ENCODE data around the gene MRTFB. TPM values are rescaled to one million over a fixed set of nuclear protein-coding genes. Genes with fewer than 3 reads are reported as not detected.

The MRTFB gene
- total RNA-seq, 1 donor from 2014 or later, result 89.4 TPM

GRCh38 chr16:14283786-14284185 lies 212.7 kb downstream of the MRTFB start:
- intact Hi-C loops (cut with DNase I), result loop anchor here (5.0 kb wide), 1 partner anchor 36 kb away; no protein-coding TSS in a partner anchor
- Histone ChIP-seq H3K4me3 (no peak overlapping the region), H3K36me3 (no peaks in the 10 kb centered on the region), H3K27me3 (no peaks in the 10 kb centered on the region), H3K27ac (no peak overlapping the region), H3K4me1 (peaks cover 3 to 6% of the 10 kb centered on the region in 2 donors), H3K9me3 (no peaks in the 10 kb centered on the region)
- no peak for DNase-seq (ENCODE audit: low spot score in 2 of 2)
- TF ChIP-seq CTCF (IDR thresholded peaks at IDR 0.05), result no peak

- peak overlapping the region in 1 of 2 donors; percentile 65 for H3K27ac ChIP-seq
- no peak for DNase-seq (ENCODE audit: low spot score in 2 of 2)
- no peak for TF ChIP-seq CTCF (IDR thresholded peaks at IDR 0.05)
These were observed 213.3 kb downstream of the MRTFB start for GRCh38 chr16:14284371-14284770.

GRCh38 chr16:14284930-14285512 lies 213.9 kb downstream of the MRTFB start:
- intact Hi-C loops (cut with DNase I), result loop anchor here (1.0 to 5.0 kb wide), 4 partner anchors 17 to 363 kb away; partner anchors contain the start of genes BFAR, ERCC4 and PARN

More at GRCh38 chr16:14284371-14284770, 213.3 kb downstream of the MRTFB start:
- intact Hi-C loops (cut with DNase I), result loop anchor here (5.0 kb wide), 1 partner anchor 37 kb away; no protein-coding TSS in a partner anchor
- H3K27me3 ChIP-seq, result no peaks in the 10 kb centered on the region
- H3K4me3 ChIP-seq, result peak overlapping the region in 1 of 2 donors; percentile 88
- peaks cover 3 to 6% of the 10 kb centered on the region in 2 donors for H3K4me1 ChIP-seq
- peaks cover 2 to 4% of the 10 kb centered on the region in 2 donors for H3K9me3 ChIP-seq
- no peaks in the 10 kb centered on the region for H3K36me3 ChIP-seq

GRCh38 chr16:14285513-14286367 lies 214.6 kb downstream of the MRTFB start:
- Histone ChIP-seq H3K27ac (peak overlapping the region; percentile 65 to 95), H3K27me3 (no peaks in the 10 kb centered on the region), H3K4me3 (peak overlapping the region; percentile 80 to 88), H3K36me3 (no peaks in the 10 kb centered on the region), H3K4me1 (peaks cover 3 to 6% of the 10 kb centered on the region in 2 donors), H3K9me3 (peaks cover 6 to 9% of the 10 kb centered on the region in 2 donors)
- no peak for TF ChIP-seq CTCF (IDR thresholded peaks at IDR 0.05)
- intact Hi-C loops (cut with DNase I), result loop anchor here (1.0 to 5.0 kb wide), 3 partner anchors 17 to 363 kb away; partner anchors contain the start of genes BFAR, ERCC4 and PARN
- DNase-seq (ENCODE audit: low spot score in 2 of 2), result peak; percentile 62 to 95

More at GRCh38 chr16:14284930-14285512, 213.9 kb downstream of the MRTFB start:
- Histone ChIP-seq H3K27ac (peak overlapping the region; percentile 65 to 95), H3K27me3 (no peaks in the 10 kb centered on the region), H3K9me3 (peaks cover 6 to 9% of the 10 kb centered on the region in 2 donors), H3K4me3 (peak overlapping the region; percentile 80 to 88), H3K4me1 (peaks cover 3 to 6% of the 10 kb centered on the region in 2 donors), H3K36me3 (no peaks in the 10 kb centered on the region)
- no peak for DNase-seq (ENCODE audit: low spot score in 2 of 2)
- TF ChIP-seq CTCF (IDR thresholded peaks at IDR 0.05), result peak in 2 of 3 experiments; percentile 17 to 55

- intact Hi-C loops (cut with DNase I), result loop anchor here (5.0 kb wide), 2 partner anchors 346 to 364 kb away; partner anchors contain the start of genes BFAR, ERCC4 and PARN
These were observed 215.5 kb downstream of the MRTFB start for GRCh38 chr16:14286368-14287230.

More at GRCh38 chr16:14286368-14287230, 215.5 kb downstream of the MRTFB start:
- peaks cover 6 to 9% of the 10 kb centered on the region in 2 donors for H3K9me3 ChIP-seq
- no peak for TF ChIP-seq CTCF (IDR thresholded peaks at IDR 0.05)
- no peaks in the 10 kb centered on the region for H3K27me3 ChIP-seq
- H3K27ac ChIP-seq, result peak overlapping the region; percentile 65 to 95
- no peak for DNase-seq (ENCODE audit: low spot score in 2 of 2)
- no peaks in the 10 kb centered on the region for H3K36me3 ChIP-seq
- H3K4me1 ChIP-seq, result peaks cover 4 to 11% of the 10 kb centered on the region in 2 donors
- H3K4me3 ChIP-seq, result peak overlapping the region; percentile 80 to 88

Data from ascending aorta (tissue), 2 donors.